ENCODE data around the gene FKBP6. TPM values are rescaled to one million over a fixed set of nuclear protein-coding genes. Genes with fewer than 3 reads are reported as not detected.

Gene FKBP6
- polyA plus RNA-seq, 1 donor (not counting 4 experiments of a cell fraction or from before 2014, with no cell fraction given): not detected

- H3K4me3 ChIP-seq (ENCODE audit: control insufficient read depth in 2 of 3, extremely low read depth in 1 of 3, insufficient read depth in 2 of 3, low read depth in 1 of 3, low read length in 3 of 3): no peak overlapping the region
- no peaks in the 10 kb centered on the region for H3K79me2 ChIP-seq (ENCODE audit: control insufficient read depth, insufficient read depth, low read length)
- no peaks in the 10 kb centered on the region for H3K27me3 ChIP-seq (ENCODE audit: control insufficient read depth, extremely low read depth, insufficient read depth, low read length)
- no peak overlapping the region for H3K9ac ChIP-seq (ENCODE audit: control insufficient read depth, extremely low read depth, insufficient read depth, low read length)
- H3K4me2 ChIP-seq (ENCODE audit: control insufficient read depth, extremely low read depth, insufficient read depth, low read depth, low read length): no peak overlapping the region
- H3K9me3 ChIP-seq (ENCODE audit: control insufficient read depth, low read depth, low read length): no peaks in the 10 kb centered on the region
- no peak overlapping the region for H3K27ac ChIP-seq (ENCODE audit: control insufficient read depth, insufficient read depth, low read length)
- no peaks in the 10 kb centered on the region for H3K4me1 ChIP-seq (ENCODE audit: control insufficient read depth, extremely low read depth, insufficient read depth, low read length)
- no peaks in the 10 kb centered on the region for H4K20me1 ChIP-seq (ENCODE audit: control insufficient read depth, extremely low read depth, insufficient read depth, low read length)
- H3K9me1 ChIP-seq (ENCODE audit: control insufficient read depth, extremely low read depth, insufficient read depth, low read length): no peaks in the 10 kb centered on the region
- dilution Hi-C loops (cut with MboI; ENCODE audit: extremely low pct_ligation_motif_present, low sequenced_read_pairs): no loop called here
- H2AFZ ChIP-seq (ENCODE audit: control insufficient read depth, low read length): no peak overlapping the region
- no peak for TF ChIP-seq EZH2 (IDR thresholded peaks at IDR 0.05; ENCODE audit: low read length)
- TF ChIP-seq CTCF (optimal IDR thresholded peaks at IDR 0.05 in 1 of 3, IDR thresholded peaks at IDR 0.05 in 1 of 3, conservative IDR thresholded peaks at IDR 0.05 in 1 of 3; ENCODE audit: extremely low read depth in 1 of 3, insufficient read depth in 2 of 3, low read length in 3 of 3): no peak
- no peak for DNase-seq (ENCODE audit: low read depth, low spot score)
- H3K36me3 ChIP-seq (ENCODE audit: control insufficient read depth in 2 of 2, extremely low read depth in 1 of 2, insufficient read depth in 2 of 2, low read length in 2 of 2): no peaks in the 10 kb centered on the region
- FAIRE-seq: no peak
Observed at GRCh38 chr7:73350306-73351068, 22.5 kb downstream of the FKBP6 start.

- Histone ChIP-seq H2AFZ (ENCODE audit: control insufficient read depth, low read length) (no peak overlapping the region), H3K4me3 (ENCODE audit: control insufficient read depth in 2 of 3, extremely low read depth in 1 of 3, insufficient read depth in 2 of 3, low read depth in 1 of 3, low read length in 3 of 3) (no peak overlapping the region)
Observed at GRCh38 chr7:73351447-73352167, 23.6 kb downstream of the FKBP6 start.

More at GRCh38 chr7:73351447-73352167, 23.6 kb downstream of the FKBP6 start:
- Histone ChIP-seq H3K9me3 (ENCODE audit: control insufficient read depth, low read depth, low read length) (no peaks in the 10 kb centered on the region), H3K4me2 (ENCODE audit: control insufficient read depth, extremely low read depth, insufficient read depth, low read depth, low read length) (no peak overlapping the region), H3K27ac (ENCODE audit: control insufficient read depth, insufficient read depth, low read length) (no peak overlapping the region), H3K9me1 (ENCODE audit: control insufficient read depth, extremely low read depth, insufficient read depth, low read length) (no peaks in the 10 kb centered on the region), H3K4me1 (ENCODE audit: control insufficient read depth, extremely low read depth, insufficient read depth, low read length) (no peaks in the 10 kb centered on the region), H3K36me3 (ENCODE audit: control insufficient read depth in 2 of 2, extremely low read depth in 1 of 2, insufficient read depth in 2 of 2, low read length in 2 of 2) (no peaks in the 10 kb centered on the region), H3K79me2 (ENCODE audit: control insufficient read depth, insufficient read depth, low read length) (no peaks in the 10 kb centered on the region), H4K20me1 (ENCODE audit: control insufficient read depth, extremely low read depth, insufficient read depth, low read length) (no peaks in the 10 kb centered on the region), H3K9ac (ENCODE audit: control insufficient read depth, extremely low read depth, insufficient read depth, low read length) (no peak overlapping the region), H3K27me3 (ENCODE audit: control insufficient read depth, extremely low read depth, insufficient read depth, low read length) (no peaks in the 10 kb centered on the region)
- TF ChIP-seq EZH2 (IDR thresholded peaks at IDR 0.05; ENCODE audit: low read length) (no peak), CTCF (optimal IDR thresholded peaks at IDR 0.05 in 1 of 3, IDR thresholded peaks at IDR 0.05 in 1 of 3, conservative IDR thresholded peaks at IDR 0.05 in 1 of 3; ENCODE audit: extremely low read depth in 1 of 3, insufficient read depth in 2 of 3, low read length in 3 of 3) (no peak)
- no peak for FAIRE-seq
- DNase-seq (ENCODE audit: low read depth, low spot score): no peak
- dilution Hi-C loops (cut with MboI; ENCODE audit: extremely low pct_ligation_motif_present, low sequenced_read_pairs): no loop called here

Measured in keratinocyte (primary cell).